NCI-H748 (cell line): ENCODE results near the gene RDH8.
A peak's percentile ranks its signal among the peaks of the same experiment; 100 is the strongest.
"Not testable (repeated sequence)": the region's sequence is repeated elsewhere in the genome, so short reads cannot be mapped to it uniquely, and the experiment has no call there.

Experiments
- DNase-seq: peaks from one replicate; lab custom pipeline; 2025; ENCODE audit not compliant: unreplicated experiment; lab: John Stamatoyannopoulos, UW

Gene RDH8

DNA sequence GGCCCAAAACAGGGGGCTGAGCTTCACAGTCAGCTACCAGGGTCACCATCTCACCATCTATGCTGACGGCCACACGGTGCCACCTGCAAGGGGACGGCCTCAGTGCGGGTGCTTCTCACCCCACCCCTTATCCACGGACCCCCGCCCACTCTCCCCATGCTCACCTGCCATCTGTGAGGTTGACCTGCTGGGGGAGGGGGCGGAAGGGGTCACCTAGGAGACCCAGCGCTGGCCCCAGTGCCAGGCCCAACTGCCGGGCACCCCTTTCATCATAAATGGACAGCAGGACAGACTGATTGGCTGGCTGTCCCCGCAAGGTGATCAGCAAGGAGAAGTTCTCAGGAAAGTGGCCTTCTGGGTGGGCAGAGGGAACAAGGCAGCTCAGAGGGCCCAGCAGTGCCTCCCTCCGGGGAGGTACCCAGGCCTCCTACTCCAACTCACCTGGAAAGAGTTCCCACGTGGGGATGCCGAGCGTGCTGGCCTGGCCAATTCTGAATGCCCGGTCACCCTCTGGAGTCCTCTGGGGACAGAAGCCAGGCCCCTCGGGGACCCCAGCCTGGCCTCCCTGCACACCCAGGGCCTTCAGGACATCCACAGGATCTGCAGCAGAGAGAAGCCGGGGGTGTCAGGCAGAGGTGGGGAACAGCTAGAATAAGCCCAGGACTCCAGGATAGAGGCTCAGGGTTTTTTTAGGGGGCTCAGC, 7.5 kb upstream of the RDH8 start:
- DNase-seq, result no peak

DNA sequence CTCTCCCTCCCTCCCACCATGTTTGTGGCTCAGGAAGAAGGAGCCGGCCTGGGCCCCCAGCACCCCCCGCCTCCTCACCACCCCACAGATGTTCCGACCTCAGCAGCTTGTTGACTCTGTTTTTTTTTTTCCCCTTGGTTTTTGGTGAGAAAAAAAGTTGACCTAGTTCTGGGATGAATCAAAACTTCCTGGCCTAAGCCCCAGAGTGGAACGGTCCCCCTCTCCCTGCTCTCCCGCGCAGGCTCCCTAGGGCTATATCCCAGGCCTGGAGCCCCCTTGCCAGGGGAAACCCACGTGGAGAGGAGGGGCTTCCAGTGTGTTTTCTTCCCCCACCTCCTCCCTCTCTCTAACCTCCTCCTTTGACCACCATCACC, 7.0 kb upstream of the RDH8 start:
- DNase-seq, result no peak

DNA sequence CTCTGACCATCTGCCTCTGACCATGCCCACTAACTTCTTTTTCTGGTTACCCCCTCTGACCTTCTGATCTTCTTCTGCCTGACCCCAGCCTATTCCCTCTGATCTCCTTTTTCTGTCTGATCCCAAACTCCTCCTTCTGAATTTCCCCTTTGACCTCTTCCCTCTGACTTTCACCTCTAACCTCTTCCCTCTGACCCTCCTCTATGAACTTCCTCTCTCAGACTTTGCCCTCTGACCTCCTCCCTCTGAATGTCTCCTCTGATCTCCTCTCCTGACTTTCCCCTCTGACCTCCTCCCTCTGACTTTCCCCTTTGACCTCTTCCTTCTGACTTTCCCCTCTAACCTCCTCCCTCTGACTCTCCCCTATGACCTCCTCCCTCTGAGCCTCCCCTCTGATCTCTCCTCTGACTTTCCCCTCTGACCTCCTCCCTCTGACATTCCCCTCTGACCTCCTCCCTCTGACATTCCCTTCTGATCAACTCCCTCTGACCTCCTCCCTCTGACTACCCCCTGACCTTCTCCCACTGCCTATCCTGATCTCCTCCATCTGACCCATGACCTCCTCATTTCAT, 6.4 kb upstream of the RDH8 start:
- DNase-seq, result no peak

DNA sequence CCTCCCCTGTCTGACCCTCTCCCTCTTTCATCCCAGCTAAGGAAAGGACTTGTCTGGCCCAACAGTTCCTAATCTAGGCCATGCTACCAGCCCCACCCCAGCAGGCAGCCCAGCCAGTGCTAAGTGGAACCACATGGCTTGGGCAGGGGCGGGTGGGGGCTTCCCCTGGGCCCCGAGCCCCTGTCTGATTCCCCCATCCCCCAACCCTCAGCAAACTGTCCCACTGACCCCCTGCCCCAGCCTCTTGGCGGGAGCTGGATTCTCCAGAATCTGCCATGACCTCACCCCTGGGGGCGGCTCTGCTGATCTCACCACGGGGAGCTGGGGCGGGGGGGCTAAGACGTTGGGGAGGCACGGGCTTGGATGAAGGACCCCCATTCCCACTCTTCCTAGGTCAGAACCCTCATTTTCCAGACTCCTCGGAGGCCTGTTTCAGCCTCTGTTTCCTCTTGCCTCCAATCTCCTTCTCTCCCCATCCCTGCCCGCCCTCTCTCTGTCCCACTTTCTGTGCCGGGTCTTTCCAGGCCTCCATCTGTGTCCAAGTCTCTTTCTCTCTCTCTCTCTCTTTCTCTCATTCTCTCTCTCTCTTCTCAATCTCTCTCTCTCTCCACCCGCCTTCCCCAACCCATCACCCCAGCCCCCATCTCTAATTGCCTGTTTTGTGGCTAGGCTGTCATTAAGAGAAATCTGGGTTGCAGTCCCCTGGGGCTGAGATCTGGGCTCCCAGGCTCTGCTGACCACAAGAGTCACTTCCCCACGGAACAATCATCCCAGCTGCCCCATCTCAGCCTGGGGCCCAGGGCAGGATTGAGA, 5.7 kb upstream of the RDH8 start:
- DNase-seq, result no peak

DNA sequence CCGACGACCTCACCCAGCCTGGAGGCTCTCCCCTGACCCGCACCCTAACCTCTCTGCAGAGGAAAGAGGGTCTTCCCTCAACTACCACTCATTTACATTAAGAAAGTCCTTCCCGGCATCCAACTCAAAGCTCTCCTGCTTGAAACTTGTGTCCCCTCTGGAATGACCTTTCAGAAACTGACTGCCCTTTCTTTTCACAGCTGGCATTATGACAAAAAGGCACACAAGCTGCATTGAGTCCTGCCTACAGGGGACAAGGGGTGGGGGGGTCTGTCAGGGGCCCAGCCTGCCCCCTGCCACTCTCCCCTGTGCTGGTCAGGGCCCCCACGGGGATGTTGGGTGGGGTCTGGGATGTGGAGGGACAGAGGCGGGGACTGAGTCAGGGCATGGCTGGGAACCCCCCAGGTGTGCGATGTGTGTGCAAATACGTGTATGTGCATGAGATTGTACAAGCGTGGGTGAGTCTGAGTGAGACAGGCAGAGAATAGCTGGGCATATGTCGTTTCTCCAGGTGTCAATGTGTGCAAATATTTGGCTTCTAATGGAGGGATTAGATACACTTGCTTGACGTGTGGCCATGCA, 5.0 kb upstream of the RDH8 start:
- peak; percentile 1 for DNase-seq

DNA sequence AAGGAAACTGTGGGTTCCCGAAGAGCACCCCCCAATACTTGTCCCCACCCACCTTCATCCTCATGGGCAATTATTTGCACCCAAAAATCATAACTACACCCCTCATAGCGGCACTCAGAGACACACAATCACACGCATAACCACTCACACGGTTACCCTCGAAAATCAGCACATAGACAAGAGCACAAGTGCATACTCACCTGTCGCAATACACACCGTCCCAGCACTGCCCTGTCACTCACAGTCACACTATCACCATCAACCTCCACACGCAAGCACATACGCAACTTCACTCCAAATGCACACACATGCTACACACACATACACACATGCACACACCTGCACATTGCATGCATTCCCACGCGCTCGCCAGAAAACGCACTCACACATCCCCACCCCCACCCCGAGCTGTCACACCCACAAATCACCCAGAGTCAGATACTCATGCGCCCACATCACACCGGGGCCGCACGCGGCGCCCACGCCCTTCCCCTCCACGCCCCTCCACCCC, 3.5 kb upstream of the RDH8 start:
- DNase-seq, result no peak

DNA sequence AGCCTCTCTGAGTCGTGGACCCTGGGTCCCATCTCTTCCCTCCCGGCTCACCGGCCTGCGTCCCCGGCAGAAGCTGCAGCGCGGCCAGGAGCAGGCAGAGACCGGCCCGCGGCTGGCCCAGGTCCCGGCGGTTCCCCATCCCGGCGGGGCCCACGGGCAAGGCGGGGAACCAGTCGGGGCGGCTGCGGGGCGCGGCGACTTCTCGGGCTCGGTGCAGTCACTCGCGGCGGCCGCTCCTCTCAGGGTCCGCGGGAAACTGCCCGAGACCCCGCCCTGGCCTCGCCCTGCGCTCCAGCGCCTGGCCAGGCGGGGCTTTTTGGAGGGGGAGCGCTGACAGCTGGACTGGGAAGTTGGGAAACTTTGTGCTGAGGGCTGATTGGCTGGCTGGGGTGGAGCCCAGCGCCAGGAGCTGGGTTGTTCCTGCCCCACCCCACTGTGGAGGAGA, 3.0 kb upstream of the RDH8 start, which contains the start of gene COL5A3:
Gene COL5A3 (minus strand): TSS at position 258 of the 445 bp plus-strand sequence. CDS start 119 bp downstream, at position 139.
- DNase-seq, result no peak

DNA sequence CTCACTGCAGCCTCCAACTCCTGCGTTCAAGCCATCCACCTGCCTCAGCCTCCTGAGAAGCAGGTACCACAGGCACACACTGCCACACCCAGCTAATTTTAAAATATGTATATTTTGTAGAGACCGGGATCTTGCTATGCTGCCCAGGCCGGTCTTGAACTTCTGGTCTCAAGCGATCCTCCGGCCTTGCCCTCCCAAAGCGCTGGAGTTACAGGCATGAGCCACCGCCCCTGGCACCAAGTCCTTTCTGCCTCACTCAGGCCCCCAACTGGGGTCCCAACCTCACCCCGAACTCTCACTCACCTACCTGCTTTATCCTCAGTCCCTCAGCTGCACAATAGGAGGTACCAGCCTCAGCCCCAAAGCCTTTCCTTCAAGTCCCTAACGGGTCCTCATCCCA, 2.3 kb upstream of the RDH8 start:
- no peak for DNase-seq

DNA sequence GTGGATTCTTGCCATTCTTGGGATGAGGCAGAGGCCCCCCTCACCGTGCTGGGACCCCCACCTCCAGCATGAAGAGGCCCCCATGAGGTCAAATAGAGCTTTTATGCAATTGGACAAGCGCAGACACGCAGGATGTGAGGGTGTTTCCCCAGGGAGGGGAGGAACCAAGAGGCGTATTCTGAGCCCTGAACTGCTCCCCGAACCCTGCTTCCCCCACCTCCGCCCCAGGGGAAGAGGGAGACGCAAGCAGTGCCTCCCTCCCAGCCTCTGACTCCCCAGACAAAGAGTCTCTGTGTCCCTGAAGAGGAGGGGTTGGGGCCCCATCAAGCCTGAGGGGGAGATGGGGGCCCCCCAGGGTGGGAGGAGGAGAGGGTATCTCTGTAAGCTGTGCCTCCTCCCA, 1.3 kb upstream of the RDH8 start:
- no peak for DNase-seq

DNA sequence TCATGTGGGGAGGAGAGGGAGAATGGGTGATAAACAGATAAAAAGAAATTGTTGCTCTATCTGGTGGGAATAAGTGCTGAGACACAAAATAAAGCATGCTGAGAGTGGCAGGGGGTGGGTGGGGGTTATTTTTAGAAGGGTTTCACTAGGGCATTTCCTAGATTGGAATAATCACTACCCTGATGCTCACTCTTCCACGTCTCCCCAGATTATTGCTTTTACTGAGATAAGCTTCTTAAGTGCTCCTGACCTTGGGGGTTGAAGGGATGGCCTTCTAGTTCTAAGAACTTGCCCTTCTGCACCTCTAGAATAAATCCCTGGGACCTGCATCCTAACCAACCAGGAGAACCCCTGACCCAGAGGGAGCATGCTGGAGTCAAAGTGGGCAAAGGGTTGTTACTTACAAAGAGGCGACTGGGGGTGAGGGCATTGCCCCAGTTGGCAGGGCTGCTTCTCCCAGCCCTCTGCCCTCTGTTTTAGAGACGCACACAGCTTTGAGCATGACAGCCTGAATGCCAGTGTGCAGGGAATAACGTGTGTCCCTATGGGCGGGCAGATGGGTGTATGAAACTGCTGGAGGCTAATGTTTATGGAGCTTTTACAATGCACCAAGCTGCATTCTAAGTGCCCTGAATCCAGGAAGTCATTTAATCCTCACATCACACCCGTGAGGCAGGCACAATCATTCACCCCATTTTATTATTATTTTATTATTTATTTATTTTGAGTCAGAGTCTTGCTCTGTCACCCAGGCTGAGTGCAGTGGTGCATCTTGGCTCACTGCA, 743 bp downstream of the RDH8 start:
- no peak for DNase-seq

DNA sequence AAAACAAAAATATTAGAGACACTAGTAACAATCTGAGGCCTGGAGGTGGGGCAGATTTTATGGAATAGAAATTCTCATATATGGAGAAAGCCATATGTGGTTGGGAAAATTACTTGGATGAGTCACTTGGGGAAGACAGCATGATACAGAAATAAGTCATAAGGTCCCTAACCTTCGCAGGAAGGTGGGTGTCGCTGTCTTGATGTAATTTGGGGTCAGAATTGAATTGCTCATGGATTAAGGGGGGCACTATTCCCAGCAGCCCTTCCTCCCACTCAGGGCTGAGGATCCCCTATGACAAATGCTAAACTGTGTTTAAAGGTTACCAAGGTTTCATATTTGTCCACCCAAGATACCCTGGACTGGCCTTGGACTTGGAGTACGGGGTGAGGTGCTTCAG, 5.0 kb downstream of the RDH8 start:
- no peak for DNase-seq

DNA sequence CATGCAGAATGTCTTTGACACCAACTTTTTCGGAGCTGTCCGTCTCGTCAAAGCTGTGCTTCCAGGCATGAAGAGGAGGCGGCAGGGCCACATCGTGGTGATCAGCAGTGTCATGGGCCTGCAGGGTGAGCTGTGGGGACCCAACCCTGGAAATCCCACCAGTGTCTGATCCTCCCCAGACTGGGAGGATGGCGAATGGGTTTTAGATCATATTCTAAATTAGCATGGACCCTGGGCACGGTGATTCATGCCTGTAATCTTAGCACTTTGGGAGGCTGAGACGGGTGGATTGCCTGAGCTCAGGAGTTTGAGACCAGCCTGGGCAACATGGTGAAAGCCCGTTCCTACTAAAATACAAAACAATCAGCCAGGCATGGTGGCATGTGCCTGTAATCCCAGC, 5.5 kb downstream of the RDH8 start:
- no peak for DNase-seq

DNA sequence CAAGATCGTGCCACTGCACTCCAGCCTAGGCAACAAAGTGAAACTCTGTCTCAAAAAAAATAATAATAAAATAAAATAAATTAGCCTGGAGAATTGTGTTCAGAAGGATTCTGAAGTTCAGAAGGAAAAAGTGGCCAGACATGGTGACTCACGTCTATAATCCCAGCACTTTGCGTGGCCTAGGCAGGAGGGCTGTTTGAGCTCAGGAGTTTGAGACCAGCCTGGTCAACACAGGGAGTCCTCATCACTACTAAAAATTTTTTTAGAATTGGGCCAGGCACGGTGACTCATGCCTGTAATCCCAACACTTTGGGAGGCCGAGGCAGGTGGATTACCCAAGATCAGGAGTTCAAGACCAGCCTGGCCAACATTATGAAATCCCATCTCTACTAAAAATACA, 6.0 kb downstream of the RDH8 start:
- DNase-seq, result no peak

DNA sequence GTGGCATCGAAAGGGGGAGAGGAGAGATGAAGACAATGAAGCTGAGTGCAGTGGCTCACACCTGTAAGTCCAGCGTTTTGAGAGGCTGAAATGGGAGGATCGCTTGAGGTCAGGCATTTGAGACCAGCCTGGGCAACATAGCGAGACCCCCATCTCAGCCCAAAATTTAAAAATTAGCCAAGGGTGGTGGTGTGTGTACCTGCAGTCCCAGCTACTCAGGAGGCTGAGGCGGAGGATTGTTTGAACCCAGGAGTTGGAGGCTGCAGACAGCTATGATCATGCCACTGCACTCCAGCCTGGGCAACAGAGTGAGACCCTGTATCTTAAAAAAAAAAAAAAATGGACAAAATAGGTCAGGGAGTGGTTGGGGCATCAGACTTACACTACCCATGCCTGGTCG, 7.6 kb downstream of the RDH8 start:
- DNase-seq, result no peak

DNA sequence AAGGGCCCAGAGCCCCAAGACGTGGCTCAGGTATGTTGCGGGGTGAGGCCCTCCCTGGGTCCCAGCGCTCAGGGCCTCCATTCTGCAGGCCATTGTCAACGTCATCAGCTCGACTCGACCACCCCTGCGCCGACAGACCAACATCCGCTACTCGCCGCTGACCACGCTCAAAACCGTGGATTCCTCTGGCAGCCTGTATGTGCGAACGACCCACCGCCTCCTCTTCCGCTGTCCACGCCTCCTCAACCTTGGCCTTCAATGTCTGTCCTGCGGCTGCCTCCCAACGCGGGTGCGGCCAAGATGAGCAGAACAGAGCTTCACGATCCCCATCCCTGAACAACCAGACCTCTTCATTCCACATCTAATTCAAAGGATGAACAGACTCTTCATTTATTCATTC, 8.2 kb downstream of the RDH8 start:
- no peak for DNase-seq

DNA sequence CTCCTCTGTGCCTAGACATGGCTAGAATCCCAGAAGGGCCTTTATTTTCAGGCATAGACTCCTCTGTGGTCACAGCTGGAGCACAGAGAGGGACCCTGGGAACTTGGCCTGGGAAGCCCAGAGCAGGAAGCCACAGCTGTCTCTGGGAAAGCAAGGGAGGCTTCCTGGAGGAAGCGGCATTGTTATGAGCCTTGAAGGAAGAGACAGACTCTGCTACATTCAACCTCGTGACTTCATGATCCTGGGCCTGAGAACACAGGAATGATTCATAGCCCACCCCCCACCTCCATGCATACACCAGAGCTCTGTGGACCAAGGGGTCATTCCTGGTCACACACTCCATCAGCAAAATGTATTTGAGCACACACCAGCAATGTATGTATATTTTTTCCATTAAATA, 8.6 kb downstream of the RDH8 start:
- no peak for DNase-seq

DNA sequence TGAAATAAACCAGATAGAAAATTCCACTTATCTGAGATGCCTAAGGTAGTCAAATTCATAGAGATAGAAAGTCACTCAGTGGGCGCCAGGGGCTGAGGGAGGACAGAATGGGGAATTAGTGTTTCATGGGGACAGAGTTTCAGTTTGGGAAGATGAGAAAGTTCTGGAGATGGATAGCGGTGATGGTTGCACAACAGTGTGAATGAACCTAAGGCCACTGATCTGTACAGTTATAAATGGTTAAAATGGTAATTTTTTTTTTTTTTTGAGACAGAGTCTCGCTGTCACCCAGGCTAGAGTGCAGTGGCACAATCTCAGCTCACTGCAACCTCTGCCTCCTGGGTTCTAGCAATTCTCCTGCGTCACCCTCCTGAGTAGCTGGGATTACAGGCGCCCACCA, 9.8 kb downstream of the RDH8 start:
- DNase-seq, result not testable (repeated sequence)

DNA sequence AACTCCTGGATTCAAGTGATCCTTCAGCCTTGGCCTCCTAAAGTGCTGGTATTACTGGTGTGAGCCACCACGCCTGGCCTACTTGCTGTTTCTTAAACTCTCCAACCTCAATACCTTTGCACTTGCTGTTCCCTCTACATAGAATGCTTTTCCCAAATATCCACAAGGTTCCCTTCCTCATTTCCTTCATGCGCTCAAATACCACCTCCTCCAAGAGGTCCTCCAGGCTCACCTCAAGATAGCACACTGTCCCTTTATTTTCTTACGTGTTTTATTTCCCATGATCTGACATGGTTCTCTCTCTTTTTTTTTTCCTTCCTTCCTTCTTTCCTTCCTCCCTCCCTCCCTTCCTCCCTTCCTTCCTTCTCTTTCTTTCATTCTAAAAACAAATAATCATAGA, 13.5 kb downstream of the RDH8 start:
- DNase-seq, result no peak

DNA sequence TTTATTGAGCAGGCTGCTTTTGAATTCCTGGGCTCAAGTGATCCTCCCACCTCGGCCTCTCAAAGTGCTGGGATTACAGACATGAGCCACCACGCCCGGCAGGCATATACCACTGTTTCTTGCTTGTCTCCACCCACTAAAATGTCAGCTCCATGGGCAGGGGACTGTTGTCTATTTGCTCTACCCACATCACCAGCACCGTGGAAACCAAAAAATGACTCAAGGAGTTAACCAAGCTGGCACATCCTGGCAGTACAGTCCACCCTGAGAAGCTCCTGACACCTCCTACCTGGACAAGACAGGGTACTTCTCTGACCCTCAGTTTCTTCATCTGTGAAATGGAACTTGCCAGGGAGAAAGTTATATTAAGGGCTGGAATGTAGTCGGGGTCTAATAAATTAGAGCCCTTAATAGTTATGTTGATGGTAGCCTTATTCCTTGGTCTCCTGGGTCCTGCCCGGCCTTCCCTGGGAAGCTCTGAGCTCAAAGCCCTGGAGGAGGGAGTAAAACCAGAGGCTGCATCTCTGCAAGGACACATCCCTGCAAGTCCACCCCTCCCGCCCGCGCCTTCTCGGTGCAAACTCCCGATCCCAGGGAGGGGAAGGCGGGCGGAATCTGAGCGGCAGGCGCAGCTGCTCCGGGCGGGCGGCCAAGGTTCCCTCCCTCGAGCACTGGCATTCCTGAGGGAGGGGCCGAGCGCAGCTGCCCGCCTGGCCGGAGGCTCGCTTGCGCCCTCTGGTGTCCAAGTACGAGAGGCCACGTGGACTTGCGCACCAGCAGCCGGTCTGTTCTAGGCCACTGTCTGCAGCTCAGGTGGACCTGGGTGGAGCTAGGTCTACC, 14.1 kb downstream of the RDH8 start:
- peak; percentile 83 for DNase-seq

DNA sequence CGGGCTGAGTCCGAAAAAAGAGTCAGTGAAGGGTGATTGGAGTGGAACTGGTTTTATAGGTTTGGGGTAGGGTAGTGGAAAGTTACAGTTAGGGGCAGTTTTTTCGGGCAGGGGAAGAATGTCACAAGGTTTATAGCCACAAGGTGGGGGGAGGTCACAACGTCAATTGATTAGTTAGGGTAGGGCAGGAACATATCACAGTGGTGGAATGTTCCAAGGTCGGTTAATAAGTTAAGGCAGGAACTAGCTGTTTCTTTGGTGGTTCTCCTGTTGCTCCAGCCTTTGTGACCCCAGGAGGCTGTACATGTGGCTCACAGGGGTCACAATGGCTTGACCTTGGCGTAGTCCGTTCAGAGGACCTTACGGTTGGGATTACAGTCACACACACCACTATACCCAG, 20.3 kb downstream of the RDH8 start:
- no peak for DNase-seq
